DOHH2 (cell line): ENCODE measurements around the gene MYO1G.

Experiments used
- CTCF ChIP-seq: fragments of 200-600 bp; sonication (generic); IDR thresholded peaks from one replicate; pipeline ENCODE4 v1.5.1; 2014; ENCODE audit warnings: antibody characterized with exemption, mild to moderate bottlenecking, low read depth, low read length; ENCODE audit not compliant: poor library complexity, severe bottlenecking
- EZH2phosphoT487 ChIP-seq: fragments of 200-600 bp; sonication (generic); IDR thresholded peaks from 2 replicates; pipeline ENCODE4 v1.6.1; 2017; ENCODE audit warnings: borderline replicate concordance, mild to moderate bottlenecking, antibody characterized with exemption, low read length, moderate library complexity, mixed read lengths

- TF ChIP-seq CTCF (no peak), EZH2phosphoT487 (no peak)
Observed at GRCh38 chr7:44985900-44986217, 7.0 kb upstream of the MYO1G start.
